Superior temporal gyrus (tissue), 1 donor: ENCODE measurements around the gene LGALS7.
"Not testable (repeated sequence)": the region's sequence is repeated elsewhere in the genome, so short reads cannot be mapped to it uniquely, and the experiment has no call there.

Experiments
- DNase-seq: peaks from one replicate; pipeline ENCODE4 v3.0.0-alpha.2; 2016; ENCODE audit errors: extremely low spot score

The LGALS7 gene

GRCh38 chr19:38774181-38774950 lies 1.0 kb upstream of the LGALS7 start:
- no peak for DNase-seq

DNA sequence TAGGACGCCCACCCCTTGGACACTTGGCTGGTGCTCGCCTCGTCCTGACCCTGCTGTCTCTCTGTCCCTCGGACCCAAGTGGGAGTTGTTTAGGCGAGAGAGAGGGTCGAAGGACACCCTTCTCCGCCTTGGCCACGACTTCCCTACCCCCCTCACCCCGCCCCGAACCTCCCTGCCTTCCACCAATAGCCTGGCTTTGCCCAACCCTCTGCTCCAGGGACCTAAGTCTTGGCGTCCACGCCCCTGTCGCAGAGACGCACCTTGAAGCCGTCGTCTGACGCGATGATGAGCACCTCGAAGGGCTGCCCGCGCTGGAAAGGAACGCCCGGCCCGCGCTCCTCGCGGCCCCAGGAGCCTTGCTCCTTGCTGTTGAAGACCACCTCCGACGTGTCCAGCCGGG lies 1.7 kb downstream of the LGALS7 start:
- not testable (repeated sequence) for DNase-seq

DNA sequence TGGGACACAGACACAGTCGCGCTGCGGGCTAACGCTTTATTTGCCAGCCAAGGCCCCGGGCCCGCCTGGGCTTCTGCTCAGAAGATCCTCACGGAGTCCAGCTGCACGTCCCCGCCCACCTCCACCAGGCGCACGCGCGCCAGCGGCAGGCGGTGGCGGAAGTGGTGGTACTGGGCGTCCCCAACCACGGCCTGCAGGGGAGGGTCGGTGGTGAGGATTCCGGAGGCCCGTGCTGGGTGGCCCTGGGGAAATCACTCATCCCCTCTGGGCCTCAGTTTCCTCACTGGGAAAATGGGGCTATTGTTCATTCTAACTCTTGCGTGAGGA lies 2.4 kb downstream of the LGALS7 start:
- DNase-seq = not testable (repeated sequence)

DNA sequence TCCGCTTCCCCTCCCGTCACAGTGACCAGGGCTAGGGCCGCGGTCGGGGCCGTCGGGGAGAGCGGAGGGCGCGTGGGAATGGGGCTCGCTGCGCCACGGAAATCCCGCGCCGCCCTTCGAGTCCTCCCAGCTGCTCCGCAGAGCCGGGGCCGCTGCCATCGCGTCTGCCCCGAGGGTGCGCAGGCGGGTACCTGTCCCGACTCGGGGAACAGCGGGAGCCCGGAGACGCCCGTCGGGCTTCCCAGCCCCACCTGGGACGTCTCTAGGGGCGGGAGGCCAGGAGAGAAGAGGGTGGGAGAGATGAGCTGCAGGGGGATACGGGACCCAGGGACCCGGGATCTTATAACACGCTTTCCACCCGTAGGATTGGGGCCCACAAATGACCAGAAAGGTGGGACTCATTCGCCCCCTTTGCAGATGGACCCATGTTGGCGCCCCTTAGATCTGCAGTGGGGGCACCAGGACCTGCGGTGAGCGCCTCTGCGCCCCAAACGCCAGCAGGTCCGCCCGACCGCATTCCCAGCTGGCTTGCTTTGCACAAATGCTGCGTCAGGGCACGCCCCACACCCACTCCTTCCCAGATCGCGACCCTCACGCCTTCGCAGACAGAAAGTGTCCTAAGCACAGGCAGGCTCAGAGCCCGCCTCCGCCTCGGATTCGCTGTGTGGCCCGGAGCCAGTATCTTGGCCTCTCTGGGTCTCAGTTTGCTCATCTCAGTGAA lies 2.9 kb downstream of the LGALS7 start:
- DNase-seq = not testable (repeated sequence)

GRCh38 chr19:38769635-38770211 lies 3.6 kb downstream of the LGALS7 start:
- DNase-seq = peak; percentile 16

- no peak for DNase-seq
Measured at GRCh38 chr19:38766276-38767047, 6.9 kb downstream of the LGALS7 start.

- DNase-seq = no peak
Measured at GRCh38 chr19:38765214-38765613, 8.1 kb downstream of the LGALS7 start.

DNA sequence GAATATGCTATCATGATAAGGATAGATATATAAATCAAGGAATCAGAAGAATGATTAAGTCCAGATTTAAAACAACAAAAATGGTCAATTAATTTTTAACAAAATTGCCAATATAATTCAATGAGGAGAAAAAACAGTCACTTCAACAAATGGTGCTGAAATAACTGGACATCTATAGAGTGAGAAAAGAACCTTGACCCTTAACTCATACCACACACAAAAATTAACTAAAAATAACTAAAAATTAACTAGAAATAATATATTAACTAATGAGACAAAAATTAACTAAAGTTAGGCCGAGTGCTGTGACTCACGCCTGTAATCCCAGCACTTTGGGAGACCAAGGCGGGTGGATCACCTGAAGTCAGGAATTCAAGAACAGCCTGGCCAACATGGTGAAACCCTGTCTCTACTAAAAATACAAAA lies 9.5 kb downstream of the LGALS7 start:
- no peak for DNase-seq

DNA sequence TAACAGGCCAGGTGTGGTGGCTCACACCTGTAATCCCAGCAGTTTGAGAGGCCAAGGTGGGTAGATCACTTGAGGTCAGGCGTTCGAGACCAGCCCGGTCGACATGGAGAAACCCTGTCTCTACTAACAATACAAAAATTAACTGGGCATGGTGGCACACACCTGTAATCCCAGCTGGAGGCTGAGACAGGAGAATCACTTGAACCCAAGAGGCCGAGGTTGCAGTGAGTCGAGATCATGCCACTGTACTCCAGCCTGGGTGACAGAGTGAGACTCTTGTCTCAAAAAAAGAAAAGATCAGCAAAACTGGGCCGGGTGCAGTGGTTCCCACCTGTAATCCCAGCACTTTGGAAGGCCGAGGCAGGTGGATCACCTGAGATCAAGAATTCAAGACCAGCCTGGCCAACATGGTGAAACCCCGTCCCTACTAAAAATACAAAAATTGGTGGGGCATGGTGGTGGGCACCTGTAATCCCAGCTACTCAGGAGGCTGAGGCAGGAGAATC lies 11.4 kb downstream of the LGALS7 start:
- DNase-seq = not testable (repeated sequence)

DNA sequence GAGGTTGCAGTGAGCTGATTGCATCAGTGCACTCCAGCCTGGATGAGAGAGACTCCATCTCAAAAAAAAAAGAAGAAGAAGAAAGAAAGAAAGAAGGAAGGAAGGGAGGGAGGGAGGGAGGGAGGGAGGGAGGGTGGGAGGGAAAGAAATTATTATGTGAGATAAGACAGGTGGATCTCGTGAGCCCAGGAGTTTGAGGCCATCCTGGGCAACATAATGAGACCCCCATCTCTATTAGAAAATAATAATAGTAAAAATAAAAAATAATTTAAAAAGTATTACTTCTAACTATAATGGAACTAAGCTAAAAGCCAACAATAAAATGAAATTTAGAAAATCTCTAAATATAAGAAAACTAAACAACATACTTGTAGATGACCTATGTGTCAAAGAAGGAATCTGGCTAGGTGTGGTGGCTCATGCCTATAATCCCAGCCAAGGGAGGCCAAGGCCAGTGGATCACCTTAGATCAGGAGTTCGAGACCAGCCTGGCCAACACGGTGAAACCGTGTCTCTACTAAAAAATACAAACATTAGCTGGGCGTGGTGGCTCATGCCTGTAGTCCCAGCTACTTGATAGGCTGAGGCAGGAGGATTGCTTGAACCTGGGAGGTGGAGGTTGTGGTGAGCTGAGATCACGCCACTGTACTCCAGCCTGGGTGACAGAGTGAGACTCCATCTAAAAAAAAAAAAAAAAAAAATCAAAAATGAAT lies 12.4 kb downstream of the LGALS7 start:
- not testable (repeated sequence) for DNase-seq

GRCh38 chr19:38759590-38760003 lies 13.7 kb downstream of the LGALS7 start:
- DNase-seq = no peak

DNA sequence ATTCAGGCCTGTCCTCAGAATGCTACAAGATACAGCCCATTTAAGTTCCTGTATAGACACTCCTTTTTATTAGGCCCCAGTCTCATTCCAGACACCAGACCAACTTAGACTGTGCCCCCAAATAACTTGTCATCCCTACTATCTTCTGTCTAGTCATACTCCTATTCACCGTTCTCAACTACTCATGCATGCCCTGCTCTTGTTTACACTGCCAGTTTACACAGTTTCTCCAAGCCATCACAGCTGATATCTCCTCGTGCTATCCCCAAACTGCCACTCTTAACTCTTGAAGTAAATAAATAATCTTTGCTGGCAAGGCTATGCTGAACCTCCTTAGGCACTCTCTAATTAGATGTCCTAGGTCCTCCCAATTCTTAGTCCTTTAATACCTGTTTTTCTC lies 19.1 kb downstream of the LGALS7 start:
- DNase-seq = not testable (repeated sequence)

DNA sequence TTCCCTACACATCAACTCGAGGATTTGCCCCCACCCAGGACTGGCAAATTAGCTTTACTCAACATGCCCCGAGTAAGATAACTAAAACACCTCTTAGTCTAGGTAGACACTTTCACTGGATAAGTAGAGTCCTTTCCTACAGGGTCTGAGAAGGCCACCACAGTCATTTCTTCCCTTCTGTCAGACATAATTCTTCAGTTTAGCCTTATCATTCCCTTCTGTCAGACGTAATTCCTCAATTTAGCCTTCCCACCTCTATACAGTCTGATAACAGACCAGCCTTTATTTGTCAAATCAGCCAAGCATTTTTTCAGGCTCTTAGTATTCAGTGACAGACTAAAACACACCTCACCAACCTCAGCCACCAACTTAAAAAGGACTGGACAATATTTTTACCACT lies 19.5 kb downstream of the LGALS7 start:
- not testable (repeated sequence) for DNase-seq

DNA sequence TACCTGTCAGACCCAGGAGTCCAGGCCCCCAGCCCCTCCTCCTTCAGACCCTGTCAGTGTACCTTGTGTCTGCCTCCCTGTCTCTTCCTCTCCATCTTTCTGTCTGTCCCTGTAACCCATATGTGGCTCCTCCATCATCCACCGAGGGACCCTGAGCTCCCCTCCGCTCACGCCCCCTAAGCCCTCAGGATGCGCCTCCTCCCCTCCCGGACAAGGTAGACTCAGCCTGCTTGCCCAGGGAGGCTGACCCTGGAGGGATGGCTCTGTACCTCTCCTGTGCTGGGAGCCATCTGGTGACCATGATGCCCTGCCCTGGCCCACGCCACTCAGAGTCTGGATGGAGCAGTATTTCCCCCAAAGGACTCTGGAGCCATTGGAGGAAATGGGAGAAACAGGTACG lies 28.0 kb downstream of the LGALS7 start:
- DNase-seq = no peak

GRCh38 chr19:38744874-38745273 lies 28.4 kb downstream of the LGALS7 start:
- DNase-seq = no peak

GRCh38 chr19:38744298-38744681 lies 29.0 kb downstream of the LGALS7 start, which contains the start of gene CAPN12:
CAPN12 (minus strand) TSS chr19:38744474; CDS start chr19:38744165, 309 bp downstream.
- no peak for DNase-seq

DNA sequence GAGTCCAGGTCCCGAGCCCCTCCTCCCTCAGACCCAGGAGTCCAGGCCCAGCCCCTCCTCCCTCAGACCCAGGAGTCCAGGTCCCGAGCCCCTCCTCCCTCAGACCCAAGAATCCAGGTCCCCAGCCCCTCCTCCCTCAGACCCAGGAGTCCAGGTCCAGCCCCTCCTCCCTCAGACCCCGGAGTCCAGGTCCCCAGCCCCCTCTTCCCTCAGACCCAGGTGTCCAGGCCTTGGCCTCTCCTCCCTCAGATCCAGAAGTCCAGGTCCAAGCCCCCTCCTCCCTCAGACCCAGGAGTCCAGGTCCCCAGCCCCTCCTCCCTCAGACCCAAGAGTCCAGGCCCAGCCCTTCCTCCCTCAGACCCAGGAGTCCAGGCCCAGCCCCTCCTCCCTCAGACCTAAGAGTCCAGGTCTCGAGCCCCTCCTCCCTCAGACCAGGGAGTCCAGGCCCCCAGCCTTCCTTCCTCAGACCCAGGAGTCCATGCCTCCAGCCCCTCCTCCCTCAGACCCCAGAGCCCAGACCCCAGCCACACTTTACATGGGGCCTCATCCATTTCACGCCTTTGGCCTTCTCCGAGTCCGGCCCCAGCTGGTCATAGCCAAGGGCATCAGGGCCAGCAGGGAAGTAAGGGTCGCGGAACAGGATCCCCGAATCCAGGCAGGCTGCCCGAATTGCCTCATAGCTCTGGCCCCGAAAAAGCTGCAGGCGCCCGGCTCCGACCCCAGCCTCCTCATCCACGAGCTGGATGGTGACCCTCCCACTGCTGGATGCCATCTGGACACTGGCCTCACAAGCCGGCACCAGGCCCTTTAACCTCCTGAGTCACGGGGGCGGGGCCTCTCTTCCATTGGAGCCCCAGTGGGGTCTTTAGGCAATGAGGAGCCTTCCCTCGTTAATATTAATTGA lies 29.7 kb downstream of the LGALS7 start:
- no peak for DNase-seq

DNA sequence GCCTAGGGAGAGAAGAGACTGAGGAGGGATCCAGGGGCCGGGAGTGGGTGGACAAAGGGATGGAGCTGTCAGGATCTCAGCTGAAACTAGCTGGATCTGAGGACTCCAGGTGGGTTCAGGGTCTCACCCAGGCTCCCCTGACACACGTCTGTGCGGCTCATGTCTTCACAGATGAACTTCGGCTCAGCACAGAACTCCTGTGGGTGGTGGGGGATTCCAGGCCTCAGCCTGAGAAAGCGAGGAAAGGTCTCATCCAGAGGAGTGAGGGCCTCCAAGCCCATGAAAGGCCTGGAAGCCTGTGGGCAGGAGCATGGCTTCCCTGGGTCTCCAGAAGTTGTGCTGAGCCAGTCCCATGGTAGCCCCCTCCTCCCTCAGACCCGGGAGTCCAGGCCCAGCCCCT lies 30.4 kb downstream of the LGALS7 start:
- DNase-seq = no peak

GRCh38 chr19:38742296-38742695 lies 31.0 kb downstream of the LGALS7 start:
- no peak for DNase-seq

DNA sequence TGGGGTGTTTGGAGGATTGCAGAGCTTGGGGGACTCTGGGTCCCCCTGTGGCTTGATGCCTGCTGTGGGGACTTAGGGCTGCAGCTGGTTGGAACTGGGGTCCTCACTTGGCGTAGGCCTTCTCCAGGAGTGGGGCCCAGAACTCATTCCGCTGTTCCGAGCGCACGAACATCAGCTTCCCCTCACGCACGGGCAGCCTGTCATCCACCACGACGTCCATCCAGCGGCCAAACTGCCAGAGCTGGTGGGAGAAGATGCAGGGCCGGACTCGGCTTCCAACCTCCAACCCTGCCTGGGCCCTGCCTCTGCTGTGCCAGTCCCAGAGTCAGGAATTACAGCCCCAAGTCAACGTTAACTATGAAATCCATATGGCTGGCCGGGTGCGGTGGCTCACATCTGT lies 31.6 kb downstream of the LGALS7 start:
- DNase-seq = no peak
